Stimulated activated CD4-positive, alpha-beta T cell treated with anti-CD3 and anti-CD28 coated beads, Interleukin-4, amount 100 ng/mL, for 24 hours (primary cell): ENCODE results near the gene PARD3B.

Experiments
- DNase-seq: peaks from one replicate; pipeline ENCODE4 v3.0.0-alpha.2; 2020

Gene PARD3B

DNA sequence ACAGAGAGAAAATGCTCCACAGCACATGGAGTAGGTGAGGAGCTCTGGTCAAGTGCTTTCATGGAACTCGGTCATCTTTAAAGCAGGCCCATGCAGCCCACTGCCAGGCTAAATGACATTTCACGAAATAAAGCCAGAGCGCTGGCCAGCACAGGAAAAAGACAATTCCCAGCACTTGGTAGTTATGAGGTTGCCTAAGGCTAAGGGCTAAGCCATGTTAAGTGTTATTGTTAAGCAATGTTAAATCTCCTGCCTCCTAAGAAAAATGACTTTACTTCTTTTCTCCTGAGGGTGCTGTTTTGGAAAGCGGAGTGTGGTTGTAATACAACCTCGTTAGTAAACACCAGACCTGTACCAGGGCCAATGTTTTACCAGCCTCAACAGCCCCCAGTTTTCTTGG is 1011.1 kb downstream of the PARD3B start:
- DNase-seq, result no peak

GRCh38 chr2:205556841-205557539 is 1011.7 kb downstream of the PARD3B start:
- no peak for DNase-seq

DNA sequence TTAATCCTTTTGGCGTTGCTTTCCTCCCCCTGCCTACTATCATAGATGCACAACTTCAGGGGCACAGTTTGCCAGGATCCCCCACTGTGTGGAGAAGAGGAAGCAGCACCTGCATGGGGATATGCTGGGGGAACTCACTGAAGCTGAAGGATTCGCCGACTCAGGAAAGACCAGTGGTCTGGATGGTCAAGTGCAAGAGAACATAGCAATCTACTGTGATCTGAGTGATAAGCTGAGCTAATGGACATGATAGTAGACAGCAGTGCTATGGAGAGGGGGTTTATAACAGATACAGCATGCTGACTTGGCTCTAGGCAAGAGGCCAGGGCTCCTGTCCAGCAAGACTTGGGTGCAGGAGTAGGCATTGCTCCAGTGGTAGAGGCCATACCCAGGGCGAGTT is 1012.6 kb downstream of the PARD3B start:
- DNase-seq, result no peak

- DNase-seq, result no peak
These were observed 1016.2 kb downstream of the PARD3B start for GRCh38 chr2:205561441-205561840.

DNA sequence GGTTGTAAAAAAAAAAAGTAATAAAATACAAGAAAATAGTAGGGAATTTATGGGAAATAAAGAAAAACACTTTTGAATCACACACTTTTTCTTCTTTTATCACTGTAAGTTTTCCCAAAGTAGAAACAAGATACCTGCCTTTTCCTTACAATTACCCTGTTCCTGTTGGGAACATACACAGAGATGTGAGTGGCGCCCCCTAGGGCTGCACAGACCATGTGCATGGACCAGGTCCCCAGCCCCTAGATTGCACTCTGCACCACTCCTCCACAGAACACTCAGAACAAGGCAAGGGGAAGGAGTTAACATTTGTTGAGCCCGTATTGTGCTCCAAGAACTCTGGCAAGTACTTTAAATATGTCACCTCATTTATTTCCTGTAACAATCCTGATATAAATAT is 1018.4 kb downstream of the PARD3B start:
- no peak for DNase-seq

DNA sequence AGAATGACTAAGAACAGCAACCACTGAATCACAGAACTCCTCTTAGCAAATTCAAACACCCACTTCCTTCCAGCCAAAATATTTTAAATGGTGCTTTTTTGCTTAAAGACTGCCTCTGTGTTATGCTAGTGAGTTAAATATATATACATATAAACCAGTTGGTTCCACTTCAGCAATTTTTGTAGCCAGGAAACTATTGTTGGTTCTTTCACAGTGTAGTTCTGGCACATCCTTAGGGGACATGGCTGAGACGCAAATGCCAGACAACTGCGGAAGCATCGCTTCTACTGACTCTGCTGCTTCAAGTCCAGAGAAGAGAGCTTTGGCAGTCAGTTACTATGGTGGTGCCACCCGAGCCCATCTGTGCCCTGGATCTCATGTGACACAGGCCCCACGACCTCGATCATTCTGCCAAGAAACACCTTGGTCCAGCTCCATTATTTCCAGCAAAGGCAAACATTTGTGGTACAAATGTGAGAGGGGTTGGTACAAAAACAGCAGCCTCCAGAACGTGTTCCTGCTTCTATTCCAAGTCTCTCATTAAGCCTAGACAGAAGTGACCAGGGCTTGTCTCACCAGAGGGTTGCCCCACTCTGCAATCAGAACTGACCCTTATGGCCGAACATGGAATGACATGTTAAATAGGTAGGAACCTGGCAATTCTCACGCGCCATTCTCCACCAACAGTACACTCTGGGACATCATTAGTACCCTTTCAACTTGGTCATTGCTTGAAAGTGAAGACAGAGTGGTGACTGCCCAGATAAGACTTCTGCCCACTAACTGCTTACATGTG is 1019.3 kb downstream of the PARD3B start:
- DNase-seq, result no peak

DNA sequence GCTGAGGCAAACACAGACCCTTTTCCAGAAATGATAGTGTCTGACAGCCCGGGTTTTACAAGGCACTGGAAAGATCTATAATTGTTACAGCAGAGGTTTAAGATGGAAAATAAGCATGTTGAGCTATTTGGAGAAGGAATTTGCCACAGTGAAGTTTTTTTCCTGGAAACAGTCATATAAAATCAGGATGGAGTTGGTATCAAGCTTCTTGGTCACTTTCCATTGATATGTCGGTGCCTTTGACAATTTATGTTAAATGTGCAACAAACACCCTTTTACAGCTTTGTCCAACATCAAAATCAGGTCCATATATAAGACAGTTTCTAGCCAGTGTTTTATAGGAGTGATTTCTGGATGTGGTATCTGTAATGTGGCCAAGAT is 1019.9 kb downstream of the PARD3B start:
- no peak for DNase-seq

DNA sequence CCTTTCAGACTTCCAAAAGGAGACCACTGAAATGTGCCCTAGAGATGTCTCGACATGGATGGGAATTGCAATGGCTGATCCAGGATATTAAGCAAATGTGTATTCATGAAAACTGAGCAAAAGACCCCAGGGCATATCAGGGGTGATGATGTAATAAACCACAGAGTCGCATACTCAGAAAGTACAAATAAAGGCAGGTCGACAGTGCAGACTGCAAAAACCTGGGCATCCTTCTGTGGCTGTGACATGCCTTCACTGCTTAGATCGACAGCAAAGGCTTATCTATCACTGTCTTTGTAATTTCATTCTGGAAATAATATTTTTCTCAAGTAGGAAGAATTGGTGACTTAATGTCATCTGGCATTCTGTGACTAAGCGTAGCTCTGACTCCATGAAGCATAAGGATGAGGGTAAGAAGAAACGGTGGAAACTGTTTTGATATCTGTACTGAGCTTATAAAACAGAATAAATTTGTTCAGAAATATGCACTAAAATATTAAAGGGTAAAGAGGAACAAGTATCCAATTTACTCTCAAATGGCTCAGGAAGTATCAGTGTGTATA is 1021.4 kb downstream of the PARD3B start:
- DNase-seq, result no peak

- no peak for DNase-seq
These were observed 1023.3 kb downstream of the PARD3B start for GRCh38 chr2:205568620-205569019.

- no peak for DNase-seq
These were observed 1025.4 kb downstream of the PARD3B start for GRCh38 chr2:205570648-205571047.

- DNase-seq, result no peak
These were observed 1026.2 kb downstream of the PARD3B start for GRCh38 chr2:205571360-205571959.

- no peak for DNase-seq
These were observed 1028.7 kb downstream of the PARD3B start for GRCh38 chr2:205574001-205574400.

DNA sequence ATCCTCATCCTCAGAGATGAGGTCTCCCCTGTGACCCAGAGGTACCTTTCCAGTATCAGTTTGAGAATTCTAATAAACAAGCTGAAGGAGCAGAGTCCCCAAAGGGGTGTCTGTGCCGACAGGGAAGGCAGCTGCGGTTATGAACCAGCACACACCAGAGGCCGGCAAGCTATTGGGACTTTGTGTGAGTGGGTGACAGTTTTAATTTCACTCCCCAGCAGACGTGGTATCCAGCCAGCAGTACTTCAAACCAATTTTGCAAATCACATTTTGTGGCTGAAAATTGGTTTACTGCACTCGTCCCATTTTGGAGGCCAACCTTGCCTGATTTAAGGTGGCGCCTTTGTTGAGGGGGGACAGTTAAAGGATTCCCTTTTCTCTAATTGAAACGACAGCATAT is 1034.1 kb downstream of the PARD3B start:
- DNase-seq, result no peak

DNA sequence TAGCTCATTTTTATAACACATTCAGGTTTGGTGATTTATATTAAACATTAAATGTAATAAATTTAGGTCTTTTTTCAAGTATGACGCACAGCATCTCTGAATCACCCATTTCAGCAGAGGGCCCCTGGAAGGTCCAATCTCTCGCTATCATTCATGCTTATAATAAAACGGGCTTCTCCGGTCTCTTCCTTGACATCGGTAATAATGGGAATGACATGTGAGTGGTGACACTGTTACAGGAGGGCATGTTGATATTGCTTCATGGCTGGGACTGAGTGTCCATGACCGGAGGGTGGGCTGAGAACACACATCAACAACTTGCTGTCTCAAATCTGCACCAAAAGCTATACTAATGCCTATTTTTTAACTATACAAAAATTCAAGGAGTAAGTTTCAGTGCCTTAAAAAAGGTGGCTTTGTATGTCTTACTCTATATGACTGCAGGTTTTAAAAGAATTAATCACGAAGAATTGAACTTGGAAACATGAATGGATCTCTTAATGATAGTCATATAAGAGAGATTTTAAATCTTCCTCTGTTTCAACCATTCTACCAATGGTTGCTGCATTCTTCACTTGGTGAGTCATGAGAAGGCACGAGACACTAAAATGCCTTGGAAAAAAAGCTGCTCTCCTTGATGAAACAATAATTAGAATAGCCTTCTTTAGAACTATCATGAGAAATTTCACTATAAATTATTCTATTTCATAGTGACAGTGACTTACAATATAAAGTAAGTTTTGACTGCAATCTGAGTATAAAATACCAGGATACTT is 1035.1 kb downstream of the PARD3B start:
- DNase-seq, result no peak

- no peak for DNase-seq
These were observed 1037.1 kb downstream of the PARD3B start for GRCh38 chr2:205582366-205582765.

GRCh38 chr2:205585449-205586383 is 1040.4 kb downstream of the PARD3B start:
- no peak for DNase-seq

- DNase-seq, result no peak
These were observed 1041.4 kb downstream of the PARD3B start for GRCh38 chr2:205586626-205587025.

- no peak for DNase-seq
These were observed 1044.2 kb downstream of the PARD3B start for GRCh38 chr2:205589479-205589878.

DNA sequence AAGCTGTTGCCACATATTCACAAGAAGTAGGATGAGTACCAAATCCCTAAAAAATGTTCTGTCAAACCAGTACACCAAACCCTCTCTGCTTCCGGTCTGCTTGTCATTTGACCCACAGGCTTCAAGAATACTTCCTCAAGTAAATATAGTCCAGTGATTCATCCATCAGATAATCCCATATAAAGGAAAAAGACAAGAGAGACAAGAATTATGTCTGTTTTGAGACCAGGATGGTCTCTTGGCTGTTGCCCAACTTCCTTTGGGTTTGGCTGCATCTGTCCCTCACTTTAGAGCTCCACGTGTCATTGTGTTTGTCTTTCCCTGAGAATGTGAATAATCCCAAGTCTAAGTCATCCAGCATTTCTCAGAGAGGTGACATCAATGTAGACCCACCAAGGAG is 1045.5 kb downstream of the PARD3B start:
- no peak for DNase-seq

DNA sequence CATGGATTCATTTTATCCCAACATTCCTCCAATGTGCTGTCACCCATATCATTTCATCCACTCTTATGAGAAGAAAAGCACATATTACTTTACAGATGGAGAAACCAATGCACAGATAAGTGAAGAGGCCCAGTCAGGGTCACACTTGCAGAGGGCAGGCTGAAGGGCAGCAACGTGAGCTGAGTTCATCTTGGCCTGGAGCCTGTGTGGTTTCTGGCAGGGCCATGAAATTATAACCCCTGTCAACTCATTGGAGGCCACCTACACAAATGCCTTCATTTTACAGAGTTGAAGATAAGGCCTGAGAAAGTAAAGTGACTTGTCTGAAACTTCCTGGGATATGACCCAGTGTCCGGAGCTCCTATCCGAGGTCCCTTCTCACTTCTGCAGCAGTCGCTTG is 1048.6 kb downstream of the PARD3B start:
- DNase-seq, result no peak

DNA sequence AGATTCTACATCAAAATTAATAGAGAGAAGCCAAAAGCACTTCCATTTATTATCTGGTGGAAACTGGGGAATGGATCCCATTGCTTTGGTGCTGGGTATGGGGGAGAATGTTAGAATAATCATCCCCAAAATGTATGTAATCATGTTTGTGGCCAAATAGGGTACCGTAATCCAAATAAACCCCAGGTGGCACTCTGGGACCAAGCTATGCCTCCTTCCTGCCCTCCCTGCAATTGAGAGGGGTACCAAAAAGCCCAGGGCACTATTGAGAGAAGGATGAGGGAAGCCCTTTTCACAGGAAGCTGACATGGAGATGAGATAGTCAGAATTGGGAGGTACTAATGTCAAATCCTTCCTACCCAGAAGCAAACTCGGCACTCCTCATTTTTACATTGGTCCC is 1051.3 kb downstream of the PARD3B start:
- no peak for DNase-seq
